ENCODE data around the gene ZNF75A.

- TF ChIP-seq CTCF (IDR thresholded peaks at IDR 0.05; ENCODE audit: low read depth, low read length, missing input control), result no peak
- TF ChIP-seq REST (IDR thresholded peaks at IDR 0.05), result no peak
- TF ChIP-seq GABPA (IDR thresholded peaks at IDR 0.05 in 1 of 2, conservative IDR thresholded peaks at IDR 0.05 in 1 of 2), result no peak
- TF ChIP-seq ATF3 (IDR thresholded peaks at IDR 0.05), result no peak
- no peak for TF ChIP-seq YY1 (IDR thresholded peaks at IDR 0.05)
- TF ChIP-seq HNF4G (IDR thresholded peaks at IDR 0.05), result no peak
These were observed 30.8 kb upstream of the ZNF75A start for GRCh38 chr16:3274490-3274889.

Data from liver (tissue), 3 donors.